Measurements from ENCODE around the gene USP47. TPM values are rescaled to one million over a fixed set of nuclear protein-coding genes. Genes with fewer than 3 reads are reported as not detected.

The USP47 gene
- total and polyA plus RNA-seq, 2 of the 8 experiments (the other 6 are each of a cell fraction or from before 2014, with no cell fraction given) = 4.2 to 21.3 TPM

GRCh38 chr11:11948242-11948947 lies 106.6 kb downstream of the USP47 start (continued):
- no peak for TF ChIP-seq RAD21 (IDR thresholded peaks at IDR 0.05 in 1 of 2, conservative IDR thresholded peaks at IDR 0.05 in 1 of 2; ENCODE audit: low read depth in 2 of 2, low read length in 2 of 2)
- TF ChIP-seq HDAC2 (IDR thresholded peaks at IDR 0.05; ENCODE audit: borderline replicate concordance in 1 of 2, low read depth in 2 of 2, low read length in 2 of 2) = no peak
- no peak for TF ChIP-seq SIX5 (IDR thresholded peaks at IDR 0.05; ENCODE audit: low read depth, low read length)
